Measurements from ENCODE around the gene SIRT2.
A peak's percentile ranks its signal among the peaks of the same experiment; 100 is the strongest.

SIRT2 gene

GRCh38 chr19:38880882-38881609, 18.4 kb downstream of the SIRT2 start:
- Histone ChIP-seq H3K4me3 (ENCODE audit: low read depth, low read length) (no peak overlapping the region), H3K36me3 (ENCODE audit: control insufficient read depth in 2 of 2, insufficient read depth in 1 of 2, low read length in 2 of 2) (peaks cover 7 to 34% of the 10 kb centered on the region in 2 experiments; a peak in 2 of 3 replicates), H3K27ac (ENCODE audit: extremely low read depth, low read depth, low read length) (no peak overlapping the region), H3K4me1 (ENCODE audit: control insufficient read depth, insufficient read depth, low read length) (peaks cover 8% of the 10 kb centered on the region), H3K9me3 (ENCODE audit: control insufficient read depth, insufficient read depth, low read depth, low read length) (no peaks in the 10 kb centered on the region)
- ChIA-PET CTCF (interaction anchor here (0.7 to 1.3 kb wide), 3 partner anchors 10 to 98 kb away, joined by 3 to 4 read pairs (median 3); no protein-coding TSS in a partner anchor), POLR2A (interaction anchor here (0.6 to 2.4 kb wide), 2 partner anchors 13 to 32 kb away, joined by 4 to 9 read pairs; no protein-coding TSS in a partner anchor)
- no peak for TF ChIP-seq YY2 (tag by site-specific recombination; IDR thresholded peaks at IDR 0.05)
- no peak for TF ChIP-seq ZNF449 (tag by site-specific recombination; IDR thresholded peaks at IDR 0.05)
- no peak for TF ChIP-seq ZNF585B (tag by site-specific recombination; IDR thresholded peaks at IDR 0.05)
- TF ChIP-seq ZBTB7A (tag by site-specific recombination; IDR thresholded peaks at IDR 0.05; ENCODE audit: low read depth) = peak; percentile 61; the same call in 1 of the 2 replicates
- no peak for TF ChIP-seq ZSCAN18 (tag by site-specific recombination; IDR thresholded peaks at IDR 0.05)
- no peak for TF ChIP-seq REPIN1 (tag by site-specific recombination; IDR thresholded peaks at IDR 0.05; ENCODE audit: low read depth)
- no peak for TF ChIP-seq ZNF140 (tag by site-specific recombination; IDR thresholded peaks at IDR 0.05)
- TF ChIP-seq ZIC2 (tag by site-specific recombination; IDR thresholded peaks at IDR 0.05) = peak; percentile 25; the same call in 1 of the 2 replicates
- no peak for TF ChIP-seq ZNF184 (tag by site-specific recombination; IDR thresholded peaks at IDR 0.05)
- TF ChIP-seq ZFHX2 (tag by site-specific recombination; conservative IDR thresholded peaks at IDR 0.05) = peak; percentile 19; the same call in 1 of the 2 replicates
- TF ChIP-seq ZNF114 (tag by site-specific recombination; IDR thresholded peaks at IDR 0.05) = no peak
- no peak for TF ChIP-seq ZNF777 (tag by site-specific recombination; IDR thresholded peaks at IDR 0.05; ENCODE audit: borderline replicate concordance)
- TF ChIP-seq INSM2 (tag by site-specific recombination; IDR thresholded peaks at IDR 0.05) = no peak
- peak; percentile 83 for TF ChIP-seq KLF1 (tag by site-specific recombination; IDR thresholded peaks at IDR 0.05)
- no peak for TF ChIP-seq ZNF433 (tag by site-specific recombination; IDR thresholded peaks at IDR 0.05; ENCODE audit: low read depth)
- no peak for TF ChIP-seq PATZ1 (tag by site-specific recombination; IDR thresholded peaks at IDR 0.05)
- no peak for TF ChIP-seq ZNF248 (tag by site-specific recombination; IDR thresholded peaks at IDR 0.05)
- TF ChIP-seq ZNF221 (tag by site-specific recombination; IDR thresholded peaks at IDR 0.05; ENCODE audit: borderline replicate concordance) = no peak
- TF ChIP-seq ZNF354C (tag by site-specific recombination; IDR thresholded peaks at IDR 0.05; ENCODE audit: borderline replicate concordance, low read depth) = no peak
- peak; percentile 45 for TF ChIP-seq GLIS2 (tag by site-specific recombination; IDR thresholded peaks at IDR 0.05)
- TF ChIP-seq ZNF596 (tag by site-specific recombination; IDR thresholded peaks at IDR 0.05) = no peak
- no peak for TF ChIP-seq HIC1 (tag by site-specific recombination; IDR thresholded peaks at IDR 0.05)
- no peak for TF ChIP-seq ZNF600 (tag by site-specific recombination; IDR thresholded peaks at IDR 0.05)
- no peak for TF ChIP-seq ZBTB26 (tag by site-specific recombination; optimal IDR thresholded peaks at IDR 0.05)
- TF ChIP-seq ZNF211 (tag by site-specific recombination; IDR thresholded peaks at IDR 0.05; ENCODE audit: low read depth) = no peak
- TF ChIP-seq GLIS1 (tag by site-specific recombination; IDR thresholded peaks at IDR 0.05) = peak; percentile 71
